Epithelial cell of umbilical artery (primary cell): ENCODE results near the gene SCP2D1. TPM values are rescaled to one million over a fixed set of nuclear protein-coding genes. Genes with fewer than 3 reads are reported as not detected.

Source experiments
- total RNA-seq: library from RNA; depleted of rRNA; stranded (reverse); fragments of >200 nt; gene quantifications from 2 replicates; pipeline ENCODE4 v1.2.3, GENCODE V29; 2014

SCP2D1 gene
- not detected in 2 replicates for total RNA-seq

GRCh38 chr20:18813483-18813882 is at the start of gene SCP2D1:
Gene SCP2D1, plus strand, starts transcription at chr20:18813783. Its CDS starts 33 bp downstream, at chr20:18813816.

Other genes starting within 250 kb of the SCP2D1 start
- 109 and 115 TPM in 2 replicates for gene SMIM26, start 246.4 kb upstream of the SCP2D1 start, total RNA-seq
- 104 and 117 TPM in 2 replicates for gene DTD1, start 225.7 kb upstream of the SCP2D1 start, total RNA-seq